Measurements from ENCODE around the gene PSPH. TPM values are rescaled to one million over a fixed set of nuclear protein-coding genes. Genes with fewer than 3 reads are reported as not detected.
"Not testable (repeated sequence)": the region's sequence is repeated elsewhere in the genome, so short reads cannot be mapped to it uniquely, and the experiment has no call there.

Gene PSPH
- total and polyA plus RNA-seq, 12 donors, result 2.8 to 68.7 (median 23.0) TPM

GRCh38 chr7:56019501-56019900 is 31.7 kb downstream of the PSPH start:
- intact Hi-C loops (cut with DNase I), result no loop called here
- Histone ChIP-seq H3K9me3 (replicated peaks in 1 of 3) (no peaks in the 10 kb centered on the region), H3K4me3 (no peak overlapping the region), H3K4me1 (replicated peaks in 1 of 2) (no peaks in the 10 kb centered on the region), H3K27ac (no peak overlapping the region), H3K27me3 (no peaks in the 10 kb centered on the region), H3K36me3 (replicated peaks in 1 of 2) (peaks cover 0 to 21% of the 10 kb centered on the region in 2 donors)
- WGBS, 4 donors, result 63 to 78% (median 67%) methylated on average over 6 to 9 of the region's 9 CpGs
- TF ChIP-seq POLR2A (IDR thresholded peaks at IDR 0.05), result no peak
- no peak for TF ChIP-seq CTCF (IDR thresholded peaks at IDR 0.05)
- DNase-seq, result no peak

- H3K9me3 ChIP-seq (replicated peaks in 1 of 3); DNase-seq; H3K4me3 ChIP-seq; intact Hi-C loops (cut with DNase I); H3K27ac ChIP-seq; H3K27me3 ChIP-seq; H3K4me1 ChIP-seq (replicated peaks in 1 of 2): not testable (repeated sequence)
- WGBS, 4 donors, result 92 to 96% (median 94%) methylated on average over 3 of the region's 3 CpGs
- H3K36me3 ChIP-seq (replicated peaks in 1 of 2), result peaks cover 0 to 16% of the 10 kb centered on the region in 2 donors
These were observed 34.2 kb downstream of the PSPH start for GRCh38 chr7:56017015-56017414.

GRCh38 chr7:56009695-56010094 is 41.5 kb downstream of the PSPH start:
- Histone ChIP-seq H3K4me3 (no peak overlapping the region), H3K9me3 (replicated peaks in 1 of 3) (no peaks in the 10 kb centered on the region), H3K4me1 (replicated peaks in 1 of 2) (no peaks in the 10 kb centered on the region), H3K27ac (no peak overlapping the region), H3K27me3 (no peaks in the 10 kb centered on the region), H3K36me3 (replicated peaks in 1 of 2) (peaks cover 0 to 3% of the 10 kb centered on the region in 2 donors)
- peak in 6 of 7 donors; percentile 13 to 57 (median 46) for DNase-seq
- intact Hi-C loops (cut with DNase I), result no loop called here
- 57 to 86% (median 74%) methylated on average over 5 to 7 of the region's 7 CpGs for WGBS, 4 donors
- TF ChIP-seq CTCF (IDR thresholded peaks at IDR 0.05) (no peak), POLR2A (IDR thresholded peaks at IDR 0.05) (no peak)

GRCh38 chr7:56007891-56008290 is 43.4 kb downstream of the PSPH start:
- Histone ChIP-seq H3K4me1 (replicated peaks in 1 of 2) (no peaks in the 10 kb centered on the region), H3K9me3 (replicated peaks in 1 of 3) (no peaks in the 10 kb centered on the region), H3K36me3 (replicated peaks in 1 of 2) (no peaks in the 10 kb centered on the region), H3K27me3 (no peaks in the 10 kb centered on the region), H3K4me3 (no peak overlapping the region), H3K27ac (no peak overlapping the region)
- intact Hi-C loops (cut with DNase I), result no loop called here
- TF ChIP-seq POLR2A (IDR thresholded peaks at IDR 0.05) (no peak), CTCF (IDR thresholded peaks at IDR 0.05) (no peak)
- no peak for DNase-seq
- WGBS, 4 donors, result 86 to 94% (median 91%) methylated on average over 9 of the region's 9 CpGs

GRCh38 chr7:56007167-56007652 is 44.0 kb downstream of the PSPH start:
- no peaks in the 10 kb centered on the region for H3K9me3 ChIP-seq (replicated peaks in 1 of 3)
- no peaks in the 10 kb centered on the region for H3K27me3 ChIP-seq
- no peaks in the 10 kb centered on the region for H3K36me3 ChIP-seq (replicated peaks in 1 of 2)
- 57 to 77% (median 57%) methylated on average over 4 of the region's 4 CpGs for WGBS, 4 donors
- no peak overlapping the region for H3K4me3 ChIP-seq
- H3K27ac ChIP-seq, result no peak overlapping the region
- intact Hi-C loops (cut with DNase I), result no loop called here
- peak in 1 of 7 donors; percentile 34 for DNase-seq
- no peak for TF ChIP-seq CTCF (IDR thresholded peaks at IDR 0.05)
- no peak for TF ChIP-seq POLR2A (IDR thresholded peaks at IDR 0.05)
- no peaks in the 10 kb centered on the region for H3K4me1 ChIP-seq (replicated peaks in 1 of 2)

Measured in adrenal gland (tissue), 12 donors.